ENCODE results near the gene AIFM2. TPM values are rescaled to one million over a fixed set of nuclear protein-coding genes. Genes with fewer than 3 reads are reported as not detected.

Gene AIFM2
- total and polyA plus RNA-seq, 2 of the 13 experiments (the other 11 are each of a cell fraction or from before 2014, with no cell fraction given) = 20.3 to 29.5 TPM

DNA sequence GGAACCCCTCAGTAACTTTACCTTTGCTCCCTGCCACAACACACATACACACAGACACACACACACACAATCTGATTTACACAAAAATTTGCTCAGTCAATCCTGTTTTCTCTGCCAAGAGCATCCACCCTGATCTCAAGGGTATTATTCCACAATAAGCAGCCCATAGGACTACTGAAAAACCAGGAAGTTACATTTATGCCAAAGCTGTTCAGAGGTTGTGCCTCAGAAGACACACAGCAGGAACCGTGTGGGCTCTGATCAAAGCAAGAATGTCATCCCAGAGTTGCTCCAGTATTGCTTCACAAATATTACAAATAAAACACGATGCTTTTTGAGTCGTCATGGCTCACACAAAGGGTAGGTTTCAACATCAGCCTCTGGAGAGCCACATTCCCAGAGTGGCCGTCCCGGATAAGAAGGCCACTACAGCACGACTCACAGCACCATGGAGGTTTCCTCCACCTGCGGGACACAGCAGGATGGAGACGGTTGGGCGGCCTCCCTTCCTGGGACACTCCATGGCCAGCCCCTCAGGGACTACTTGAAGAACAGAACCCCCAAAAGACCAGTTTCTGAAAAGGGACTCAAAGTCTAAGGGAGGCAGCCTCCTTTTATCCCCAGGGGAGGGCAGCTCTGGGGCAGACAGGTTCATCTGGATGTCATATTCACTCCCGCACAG is 1.6 kb downstream of the AIFM2 start (continued):
- TF ChIP-seq, protein P1, sequence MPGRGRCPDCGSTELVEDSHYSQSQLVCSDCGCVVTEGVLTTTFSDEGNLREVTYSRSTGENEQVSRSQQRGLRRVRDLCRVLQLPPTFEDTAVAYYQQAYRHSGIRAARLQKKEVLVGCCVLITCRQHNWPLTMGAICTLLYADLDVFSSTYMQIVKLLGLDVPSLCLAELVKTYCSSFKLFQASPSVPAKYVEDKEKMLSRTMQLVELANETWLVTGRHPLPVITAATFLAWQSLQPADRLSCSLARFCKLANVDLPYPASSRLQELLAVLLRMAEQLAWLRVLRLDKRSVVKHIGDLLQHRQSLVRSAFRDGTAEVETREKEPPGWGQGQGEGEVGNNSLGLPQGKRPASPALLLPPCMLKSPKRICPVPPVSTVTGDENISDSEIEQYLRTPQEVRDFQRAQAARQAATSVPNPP (CRISPR knock-in tag; IDR thresholded peaks at IDR 0.05) = no peak
- TF ChIP-seq NFRKB (IDR thresholded peaks at IDR 0.05) (no peak), EP300 (IDR thresholded peaks at IDR 0.05; ENCODE audit: low read depth in 2 of 2, low read length in 2 of 2) (peak in 1 of 2 experiments; percentile 50; a peak in 1 of 4 replicates), EP300 (CRISPR knock-in tag; IDR thresholded peaks at IDR 0.05; ENCODE audit: borderline replicate concordance) (peak; percentile 68; the same call in 1 of the 2 replicates), SPEN (CRISPR knock-in tag; IDR thresholded peaks at IDR 0.05; ENCODE audit: low read depth) (0 out of 2 replicates have a peak, but pooled peaks have one; percentile 18), PITX1 (CRISPR knock-in tag; IDR thresholded peaks at IDR 0.05) (0 out of 2 replicates have a peak, but pooled peaks have one; percentile 7), KLF6 (CRISPR knock-in tag; IDR thresholded peaks at IDR 0.05) (0 out of 2 replicates have a peak, but pooled peaks have one; percentile 21), NRL (CRISPR knock-in tag; IDR thresholded peaks at IDR 0.05; ENCODE audit: borderline replicate concordance) (no peak), ZSCAN29 (CRISPR knock-in tag; conservative IDR thresholded peaks at IDR 0.05) (no peak), PHF20 (CRISPR knock-in tag; IDR thresholded peaks at IDR 0.05) (no peak), TAF1 (CRISPR knock-in tag; IDR thresholded peaks at IDR 0.05) (no peak; the same call in 1 of the 2 replicates), ZNF326 (CRISPR knock-in tag; IDR thresholded peaks at IDR 0.05; ENCODE audit: borderline replicate concordance) (no peak), POGZ (CRISPR knock-in tag; IDR thresholded peaks at IDR 0.05) (no peak), BHLHE40 (IDR thresholded peaks at IDR 0.05; ENCODE audit: low read length) (no peak), ZBTB38 (CRISPR knock-in tag; IDR thresholded peaks at IDR 0.05) (no peak), TCF7L2 (IDR thresholded peaks at IDR 0.05; ENCODE audit: low read depth, low read length) (no peak; the same call in 1 of the 2 replicates), ZNF17 (CRISPR knock-in tag; IDR thresholded peaks at IDR 0.05) (no peak), ATF7-NPFF (CRISPR knock-in tag; IDR thresholded peaks at IDR 0.05; ENCODE audit: low read depth) (no peak)
- TF ChIP-seq, protein P2, sequence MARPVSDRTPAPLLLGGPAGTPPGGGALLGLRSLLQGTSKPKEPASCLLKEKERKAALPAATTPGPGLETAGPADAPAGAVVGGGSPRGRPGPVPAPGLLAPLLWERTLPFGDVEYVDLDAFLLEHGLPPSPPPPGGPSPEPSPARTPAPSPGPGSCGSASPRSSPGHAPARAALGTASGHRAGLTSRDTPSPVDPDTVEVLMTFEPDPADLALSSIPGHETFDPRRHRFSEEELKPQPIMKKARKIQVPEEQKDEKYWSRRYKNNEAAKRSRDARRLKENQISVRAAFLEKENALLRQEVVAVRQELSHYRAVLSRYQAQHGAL (CRISPR knock-in tag; IDR thresholded peaks at IDR 0.05; ENCODE audit: not compliant biosample characterization) = no peak
- TF ChIP-seq, protein P3, sequence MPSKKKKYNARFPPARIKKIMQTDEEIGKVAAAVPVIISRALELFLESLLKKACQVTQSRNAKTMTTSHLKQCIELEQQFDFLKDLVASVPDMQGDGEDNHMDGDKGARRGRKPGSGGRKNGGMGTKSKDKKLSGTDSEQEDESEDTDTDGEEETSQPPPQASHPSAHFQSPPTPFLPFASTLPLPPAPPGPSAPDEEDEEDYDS (CRISPR knock-in tag; IDR thresholded peaks at IDR 0.05) = 0 out of 2 replicates have a peak, but pooled peaks have one; percentile 23
- TF ChIP-seq, protein P4, sequence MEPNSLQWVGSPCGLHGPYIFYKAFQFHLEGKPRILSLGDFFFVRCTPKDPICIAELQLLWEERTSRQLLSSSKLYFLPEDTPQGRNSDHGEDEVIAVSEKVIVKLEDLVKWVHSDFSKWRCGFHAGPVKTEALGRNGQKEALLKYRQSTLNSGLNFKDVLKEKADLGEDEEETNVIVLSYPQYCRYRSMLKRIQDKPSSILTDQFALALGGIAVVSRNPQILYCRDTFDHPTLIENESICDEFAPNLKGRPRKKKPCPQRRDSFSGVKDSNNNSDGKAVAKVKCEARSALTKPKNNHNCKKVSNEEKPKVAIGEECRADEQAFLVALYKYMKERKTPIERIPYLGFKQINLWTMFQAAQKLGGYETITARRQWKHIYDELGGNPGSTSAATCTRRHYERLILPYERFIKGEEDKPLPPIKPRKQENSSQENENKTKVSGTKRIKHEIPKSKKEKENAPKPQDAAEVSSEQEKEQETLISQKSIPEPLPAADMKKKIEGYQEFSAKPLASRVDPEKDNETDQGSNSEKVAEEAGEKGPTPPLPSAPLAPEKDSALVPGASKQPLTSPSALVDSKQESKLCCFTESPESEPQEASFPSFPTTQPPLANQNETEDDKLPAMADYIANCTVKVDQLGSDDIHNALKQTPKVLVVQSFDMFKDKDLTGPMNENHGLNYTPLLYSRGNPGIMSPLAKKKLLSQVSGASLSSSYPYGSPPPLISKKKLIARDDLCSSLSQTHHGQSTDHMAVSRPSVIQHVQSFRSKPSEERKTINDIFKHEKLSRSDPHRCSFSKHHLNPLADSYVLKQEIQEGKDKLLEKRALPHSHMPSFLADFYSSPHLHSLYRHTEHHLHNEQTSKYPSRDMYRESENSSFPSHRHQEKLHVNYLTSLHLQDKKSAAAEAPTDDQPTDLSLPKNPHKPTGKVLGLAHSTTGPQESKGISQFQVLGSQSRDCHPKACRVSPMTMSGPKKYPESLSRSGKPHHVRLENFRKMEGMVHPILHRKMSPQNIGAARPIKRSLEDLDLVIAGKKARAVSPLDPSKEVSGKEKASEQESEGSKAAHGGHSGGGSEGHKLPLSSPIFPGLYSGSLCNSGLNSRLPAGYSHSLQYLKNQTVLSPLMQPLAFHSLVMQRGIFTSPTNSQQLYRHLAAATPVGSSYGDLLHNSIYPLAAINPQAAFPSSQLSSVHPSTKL (CRISPR knock-in tag; IDR thresholded peaks at IDR 0.05) = peak; percentile 72
- TF ChIP-seq, protein P5, sequence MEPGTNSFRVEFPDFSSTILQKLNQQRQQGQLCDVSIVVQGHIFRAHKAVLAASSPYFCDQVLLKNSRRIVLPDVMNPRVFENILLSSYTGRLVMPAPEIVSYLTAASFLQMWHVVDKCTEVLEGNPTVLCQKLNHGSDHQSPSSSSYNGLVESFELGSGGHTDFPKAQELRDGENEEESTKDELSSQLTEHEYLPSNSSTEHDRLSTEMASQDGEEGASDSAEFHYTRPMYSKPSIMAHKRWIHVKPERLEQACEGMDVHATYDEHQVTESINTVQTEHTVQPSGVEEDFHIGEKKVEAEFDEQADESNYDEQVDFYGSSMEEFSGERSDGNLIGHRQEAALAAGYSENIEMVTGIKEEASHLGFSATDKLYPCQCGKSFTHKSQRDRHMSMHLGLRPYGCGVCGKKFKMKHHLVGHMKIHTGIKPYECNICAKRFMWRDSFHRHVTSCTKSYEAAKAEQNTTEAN (CRISPR knock-in tag; conservative IDR thresholded peaks at IDR 0.05) = no peak

Data from HepG2 (cell line).